Right cardiac atrium (tissue), 5 donors: Measurements from ENCODE around the gene KLRD1. TPM values are rescaled to one million over a fixed set of nuclear protein-coding genes. Genes with fewer than 3 reads are reported as not detected.

Source experiments
- ATAC-seq, 2 donors: fragments of 200-7000 bp; cut with Tn5 transposase; one replicate each; pipeline versions ENCODE4 v1.8.0 to v1.9.1; 2020; ENCODE audit warnings: moderate library complexity in 2 of 2, mild to moderate bottlenecking in 1 of 2
- DNase-seq, 3 donors: peaks; one replicate each; pipeline ENCODE4 v3.0.0-alpha.2; 2020
- H3K27ac ChIP-seq: one replicate; pipeline ENCODE4 v1.5.1; 2013; ENCODE audit warnings: mild to moderate bottlenecking, low read length, control low read depth, moderate library complexity
- H3K27me3 ChIP-seq: one replicate; pipeline ENCODE4 v1.6.1; 2013; ENCODE audit not compliant: control insufficient read depth, insufficient read depth
- H3K4me1 ChIP-seq: one replicate; pipeline ENCODE4 v1.6.1; 2013; ENCODE audit warnings: low read length; ENCODE audit not compliant: control insufficient read depth, insufficient read depth
- H3K4me3 ChIP-seq: one replicate; pipeline ENCODE4 v1.5.1; 2013; ENCODE audit warnings: low read length, control low read depth
- H3K9me3 ChIP-seq: one replicate; pipeline ENCODE4 v1.6.1; 2013; ENCODE audit warnings: low read length; ENCODE audit not compliant: control insufficient read depth
- WGBS: extraction: QIAGEN DNeasy Blood & Tissue Kit; methylation state at CpG from one replicate; pipeline ENCODE4 v1.1.7; 2013; 5-methylcytosine and 5-hydroxymethylcytosine counted together
- intact Hi-C, 4 donors: fragments of 100-400 bp; cut with DNase I; formaldehyde crosslinking; loops; one replicate each; pipeline versions ENCODE4 v1.11.0 to v1.14.0; 2022 to 2023
- long read RNA-seq, 4 donors: library from polyadenylated mRNA; unstranded; transcript quantifications; one replicate each; pipeline ENCODE4 v2.0.0, GENCODE V29; 2020 to 2021
- polyA plus RNA-seq: library from polyadenylated mRNA; stranded (reverse); fragments of 200-250 nt; gene quantifications from one replicate; pipeline ENCODE4 v1.2.3, GENCODE V29; 2013
- total RNA-seq, 4 donors: library from RNA; stranded (reverse); fragmentation: NEBNext Ultra II Directional; extraction: Animal tissue kit (Norgen Biotek cat#: 25700); gene quantifications; one replicate each; pipeline ENCODE4 v1.2.1, GENCODE V29; 2021
- donor health status: healthy with polysubstance abuse.
- donor health status: DM: no; HTN: yes; CAD: no.
- donor health status: DM: no; HTN: no; CAD: no.
- donor health status: DM: no; HTN: yes; CAD: no; lungs with severe emphysema.
- donor health status: DM: yes; HTN: yes; CAD: no.

KLRD1 gene
- total RNA-seq (1 to 10 TPM; 1.8 to 3.3 (median 2.9) TPM), polyA plus RNA-seq (0.75 TPM)
- long read RNA-seq, donor 1, partial matches to known transcripts, result 0 of 1 reads
- long read RNA-seq, donor 1, other reads (novel, unspliced or antisense), result 1 of 1 reads
- long read RNA-seq, donor 2, partial matches to known transcripts, result 0 of 2 reads
- long read RNA-seq, donor 2, other reads (novel, unspliced or antisense), result 1 of 2 reads
- long read RNA-seq, donor 3, partial matches to known transcripts, result 3 of 10 reads
- long read RNA-seq, donor 3, other reads (novel, unspliced or antisense), result 7 of 10 reads
- long read RNA-seq, donor 4, result 0 reads

- ATAC-seq (no peak), DNase-seq (no peak)
- WGBS, result 94% methylated on average over 1 of the region's 1 CpG
- intact Hi-C loops, result no loop called here
- Histone ChIP-seq H3K4me1 (no peaks in the 10 kb centered on the region), H3K4me3 (no peak within 1 kb of the TSS), H3K9me3 (no peaks in the 10 kb centered on the region), H3K27me3 (no peaks in the 10 kb centered on the region), H3K27ac (no peak within 1 kb of the TSS)
These were observed at the start of gene KLRD1 for GRCh38 chr12:10307630-10308029. Gene KLRD1, plus strand, starts transcription at chr12:10307870. Its CDS starts 208 bp downstream, at chr12:10308078.

GRCh38 chr12:10260927-10261326 is 46.7 kb upstream of the KLRD1 start:
- H3K27ac ChIP-seq, result no peak overlapping the region
- H3K9me3 ChIP-seq, result no peaks in the 10 kb centered on the region
- no peaks in the 10 kb centered on the region for H3K27me3 ChIP-seq
- DNase-seq, result no peak
- no peak for ATAC-seq
- intact Hi-C loops, result no loop called here
- H3K4me1 ChIP-seq, result no peaks in the 10 kb centered on the region
- 0% methylated on average over 1 of the region's 1 CpG for WGBS
- no peak overlapping the region for H3K4me3 ChIP-seq

GRCh38 chr12:10268037-10268436 is 39.6 kb upstream of the KLRD1 start:
- no peak for ATAC-seq
- WGBS, result 67% methylated on average over 5 of the region's 5 CpGs
- H3K4me1 ChIP-seq, result no peaks in the 10 kb centered on the region
- no peaks in the 10 kb centered on the region for H3K27me3 ChIP-seq
- no peak overlapping the region for H3K4me3 ChIP-seq
- no peaks in the 10 kb centered on the region for H3K9me3 ChIP-seq
- intact Hi-C loops, result no loop called here
- DNase-seq, result no peak
- H3K27ac ChIP-seq, result no peak overlapping the region

GRCh38 chr12:10272467-10272866 is 35.2 kb upstream of the KLRD1 start:
- intact Hi-C loops, result no loop called here
- ATAC-seq (no peak), DNase-seq (no peak)
- Histone ChIP-seq H3K4me3 (no peak overlapping the region), H3K4me1 (no peaks in the 10 kb centered on the region), H3K9me3 (no peaks in the 10 kb centered on the region), H3K27ac (no peak overlapping the region), H3K27me3 (no peaks in the 10 kb centered on the region)
- WGBS, result 90% methylated on average over 2 of the region's 2 CpGs

- no peak overlapping the region for H3K4me3 ChIP-seq
- WGBS, result 86% methylated on average over 1 of the region's 1 CpG
- no peak for DNase-seq
- ATAC-seq, result no peak
- no peak overlapping the region for H3K27ac ChIP-seq
- H3K27me3 ChIP-seq, result no peaks in the 10 kb centered on the region
- no peaks in the 10 kb centered on the region for H3K9me3 ChIP-seq
- H3K4me1 ChIP-seq, result no peaks in the 10 kb centered on the region
- intact Hi-C loops, result no loop called here
These were observed 30.9 kb upstream of the KLRD1 start for GRCh38 chr12:10276774-10277173.

GRCh38 chr12:10278104-10278503 is 29.6 kb upstream of the KLRD1 start:
- no peaks in the 10 kb centered on the region for H3K27me3 ChIP-seq
- intact Hi-C loops, result no loop called here
- H3K9me3 ChIP-seq, result no peaks in the 10 kb centered on the region
- H3K27ac ChIP-seq, result no peak overlapping the region
- no peaks in the 10 kb centered on the region for H3K4me1 ChIP-seq
- ATAC-seq, result no peak
- 82% methylated on average over 2 of the region's 2 CpGs for WGBS
- H3K4me3 ChIP-seq, result no peak overlapping the region
- no peak for DNase-seq

GRCh38 chr12:10279937-10280336 is 27.7 kb upstream of the KLRD1 start:
- no peaks in the 10 kb centered on the region for H3K4me1 ChIP-seq
- intact Hi-C loops, result no loop called here
- WGBS, result 93% methylated on average over 3 of the region's 3 CpGs
- no peak for DNase-seq
- no peaks in the 10 kb centered on the region for H3K9me3 ChIP-seq
- no peak overlapping the region for H3K27ac ChIP-seq
- H3K27me3 ChIP-seq, result no peaks in the 10 kb centered on the region
- no peak overlapping the region for H3K4me3 ChIP-seq
- no peak for ATAC-seq

- no peak for ATAC-seq
- Histone ChIP-seq H3K27ac (no peak overlapping the region), H3K4me3 (no peak overlapping the region), H3K9me3 (no peaks in the 10 kb centered on the region), H3K27me3 (no peaks in the 10 kb centered on the region), H3K4me1 (no peaks in the 10 kb centered on the region)
- 46% methylated on average over 4 of the region's 4 CpGs for WGBS
- no peak for DNase-seq
- intact Hi-C loops, result no loop called here
These were observed 24.6 kb upstream of the KLRD1 start for GRCh38 chr12:10283027-10283426.

GRCh38 chr12:10285919-10286318 is 21.8 kb upstream of the KLRD1 start:
- no peaks in the 10 kb centered on the region for H3K4me1 ChIP-seq
- H3K27me3 ChIP-seq, result no peaks in the 10 kb centered on the region
- WGBS, result 70% methylated on average over 6 of the region's 6 CpGs
- H3K4me3 ChIP-seq, result no peak overlapping the region
- DNase-seq, result no peak
- H3K9me3 ChIP-seq, result no peaks in the 10 kb centered on the region
- ATAC-seq, result no peak
- H3K27ac ChIP-seq, result no peak overlapping the region
- intact Hi-C loops, result no loop called here

GRCh38 chr12:10289005-10289754 is 18.5 kb upstream of the KLRD1 start:
- H3K4me1 ChIP-seq, result no peaks in the 10 kb centered on the region
- WGBS, result 89% methylated on average over 6 of the region's 6 CpGs

GRCh38 chr12:10291030-10291429 is 16.6 kb upstream of the KLRD1 start:
- intact Hi-C loops, result no loop called here
- no peak overlapping the region for H3K4me3 ChIP-seq
- DNase-seq (no peak), ATAC-seq (no peak)
- H3K27me3 ChIP-seq, result no peaks in the 10 kb centered on the region
- H3K9me3 ChIP-seq, result no peaks in the 10 kb centered on the region
- H3K4me1 ChIP-seq, result no peaks in the 10 kb centered on the region
- H3K27ac ChIP-seq, result no peak overlapping the region

More at GRCh38 chr12:10289005-10289754, 18.5 kb upstream of the KLRD1 start:
- intact Hi-C loops, result no loop called here
- Histone ChIP-seq H3K27me3 (no peaks in the 10 kb centered on the region), H3K27ac (no peak overlapping the region), H3K4me3 (no peak overlapping the region), H3K9me3 (no peaks in the 10 kb centered on the region)
- ATAC-seq, result no peak
- DNase-seq, result no peak
